WTC11 (cell line): Measurements from ENCODE around the gene PPARD.

ENCODE experiments used
- JUN ChIP-seq: sonication (generic); formaldehyde crosslinking; IDR thresholded peaks from 2 replicates; pipeline ENCODE4 v1.8.0; 2023; ENCODE audit warnings: mild to moderate bottlenecking, missing genetic modification reagents
- NR3C1 ChIP-seq: sonication (generic); formaldehyde crosslinking; conservative IDR thresholded peaks from 2 replicates; pipeline ENCODE4 v1.8.1; 2023; ENCODE audit warnings: low read depth, mild to moderate bottlenecking, missing genetic modification reagents
- OVOL2 ChIP-seq: fragments of 250-450 bp; sonication (Bioruptor Pico); IDR thresholded peaks from 2 replicates; pipeline ENCODE4 v1.9.0; 2021; ENCODE audit warnings: mild to moderate bottlenecking, borderline replicate concordance
- SP1 ChIP-seq: sonication (generic); formaldehyde crosslinking; conservative IDR thresholded peaks from 2 replicates; pipeline ENCODE4 v1.8.1; 2022; ENCODE audit warnings: missing genetic modification reagents
- TEAD4 ChIP-seq: sonication (generic); formaldehyde crosslinking; IDR thresholded peaks from 2 replicates; pipeline ENCODE4 v1.8.0; 2022; ENCODE audit warnings: mild to moderate bottlenecking, missing genetic modification reagents
- ZNF121 ChIP-seq: sonication (generic); formaldehyde crosslinking; IDR thresholded peaks from 2 replicates; pipeline ENCODE4 v1.8.0; 2023; ENCODE audit warnings: missing genetic modification reagents
- TF ChIP-seq, protein P1 (sequence below): fragments of 200-600 bp; IDR thresholded peaks from 2 replicates; pipeline ENCODE4 v1.8.0; 2022; ENCODE audit warnings: antibody characterized with exemption
- TF ChIP-seq, protein P2 (sequence below): fragments of 250-450 bp; sonication (Bioruptor Pico); IDR thresholded peaks from 2 replicates; pipeline ENCODE4 v1.9.0; 2021; ENCODE audit warnings: mild to moderate bottlenecking
- TF ChIP-seq, protein P3 (sequence below): sonication (generic); formaldehyde crosslinking; IDR thresholded peaks from 2 replicates; pipeline ENCODE4 v1.8.0; 2022; ENCODE audit warnings: mild to moderate bottlenecking, missing genetic modification reagents
- TF ChIP-seq, protein P4 (sequence below): sonication (generic); formaldehyde crosslinking; IDR thresholded peaks from 2 replicates; pipeline ENCODE4 v1.8.1; 2023; ENCODE audit warnings: mild to moderate bottlenecking, missing genetic modification reagents
- TF ChIP-seq, protein P5 (sequence below): sonication (generic); formaldehyde crosslinking; IDR thresholded peaks from 2 replicates; pipeline ENCODE4 v1.8.1; 2022; ENCODE audit warnings: low read depth, missing genetic modification reagents, borderline replicate concordance
- TF ChIP-seq, protein P6 (sequence below): fragments of 250-450 bp; sonication (Bioruptor Pico); IDR thresholded peaks from 2 replicates; pipeline ENCODE4 v2.1.2; 2022; ENCODE audit warnings: mild to moderate bottlenecking, moderate library complexity
- TF ChIP-seq, protein P7 (sequence below): sonication (generic); formaldehyde crosslinking; IDR thresholded peaks from 2 replicates; pipeline ENCODE4 v1.8.0; 2023; ENCODE audit warnings: missing genetic modification reagents

DNA sequence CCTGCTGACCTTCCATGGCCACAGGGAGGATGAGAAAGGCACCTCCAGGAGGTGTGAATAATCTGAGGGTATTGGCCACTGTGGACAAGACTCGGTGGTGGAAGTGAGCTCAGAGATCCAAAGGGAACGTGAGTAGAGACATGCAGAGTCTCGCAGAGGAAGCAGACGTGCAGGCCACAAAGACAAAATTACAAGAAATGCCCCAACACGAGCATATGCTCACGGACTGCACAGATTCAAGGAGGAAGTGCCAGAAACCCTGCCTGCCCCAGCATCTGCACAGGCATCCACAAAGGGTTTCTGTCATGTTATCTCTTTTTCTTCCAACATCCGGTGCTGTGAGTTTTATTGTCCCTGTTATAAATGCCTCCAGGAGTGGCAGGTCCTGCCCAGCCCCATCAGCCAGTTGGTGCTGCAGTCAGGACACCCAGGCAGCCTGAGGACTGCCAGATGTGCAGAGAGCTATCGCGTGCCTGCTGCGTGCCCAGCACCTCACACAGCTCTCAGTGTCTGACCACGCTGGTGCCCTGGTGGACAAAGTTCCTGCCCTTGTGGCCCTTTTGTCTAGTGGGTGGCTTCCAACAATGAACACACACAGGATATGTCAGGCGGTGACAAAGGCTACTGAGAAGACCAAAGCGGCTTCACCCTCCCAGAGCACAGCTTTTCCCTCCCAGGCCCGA, 75.8 kb downstream of the PPARD start:
- TF ChIP-seq, protein P1, sequence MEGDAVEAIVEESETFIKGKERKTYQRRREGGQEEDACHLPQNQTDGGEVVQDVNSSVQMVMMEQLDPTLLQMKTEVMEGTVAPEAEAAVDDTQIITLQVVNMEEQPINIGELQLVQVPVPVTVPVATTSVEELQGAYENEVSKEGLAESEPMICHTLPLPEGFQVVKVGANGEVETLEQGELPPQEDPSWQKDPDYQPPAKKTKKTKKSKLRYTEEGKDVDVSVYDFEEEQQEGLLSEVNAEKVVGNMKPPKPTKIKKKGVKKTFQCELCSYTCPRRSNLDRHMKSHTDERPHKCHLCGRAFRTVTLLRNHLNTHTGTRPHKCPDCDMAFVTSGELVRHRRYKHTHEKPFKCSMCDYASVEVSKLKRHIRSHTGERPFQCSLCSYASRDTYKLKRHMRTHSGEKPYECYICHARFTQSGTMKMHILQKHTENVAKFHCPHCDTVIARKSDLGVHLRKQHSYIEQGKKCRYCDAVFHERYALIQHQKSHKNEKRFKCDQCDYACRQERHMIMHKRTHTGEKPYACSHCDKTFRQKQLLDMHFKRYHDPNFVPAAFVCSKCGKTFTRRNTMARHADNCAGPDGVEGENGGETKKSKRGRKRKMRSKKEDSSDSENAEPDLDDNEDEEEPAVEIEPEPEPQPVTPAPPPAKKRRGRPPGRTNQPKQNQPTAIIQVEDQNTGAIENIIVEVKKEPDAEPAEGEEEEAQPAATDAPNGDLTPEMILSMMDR: no peak
- TF ChIP-seq TEAD4 (no peak), ZNF121 (CRISPR knock-in tag) (no peak), SP1 (CRISPR knock-in tag) (no peak), OVOL2 (no peak), JUN (no peak), NR3C1 (no peak)
- TF ChIP-seq, protein P2, sequence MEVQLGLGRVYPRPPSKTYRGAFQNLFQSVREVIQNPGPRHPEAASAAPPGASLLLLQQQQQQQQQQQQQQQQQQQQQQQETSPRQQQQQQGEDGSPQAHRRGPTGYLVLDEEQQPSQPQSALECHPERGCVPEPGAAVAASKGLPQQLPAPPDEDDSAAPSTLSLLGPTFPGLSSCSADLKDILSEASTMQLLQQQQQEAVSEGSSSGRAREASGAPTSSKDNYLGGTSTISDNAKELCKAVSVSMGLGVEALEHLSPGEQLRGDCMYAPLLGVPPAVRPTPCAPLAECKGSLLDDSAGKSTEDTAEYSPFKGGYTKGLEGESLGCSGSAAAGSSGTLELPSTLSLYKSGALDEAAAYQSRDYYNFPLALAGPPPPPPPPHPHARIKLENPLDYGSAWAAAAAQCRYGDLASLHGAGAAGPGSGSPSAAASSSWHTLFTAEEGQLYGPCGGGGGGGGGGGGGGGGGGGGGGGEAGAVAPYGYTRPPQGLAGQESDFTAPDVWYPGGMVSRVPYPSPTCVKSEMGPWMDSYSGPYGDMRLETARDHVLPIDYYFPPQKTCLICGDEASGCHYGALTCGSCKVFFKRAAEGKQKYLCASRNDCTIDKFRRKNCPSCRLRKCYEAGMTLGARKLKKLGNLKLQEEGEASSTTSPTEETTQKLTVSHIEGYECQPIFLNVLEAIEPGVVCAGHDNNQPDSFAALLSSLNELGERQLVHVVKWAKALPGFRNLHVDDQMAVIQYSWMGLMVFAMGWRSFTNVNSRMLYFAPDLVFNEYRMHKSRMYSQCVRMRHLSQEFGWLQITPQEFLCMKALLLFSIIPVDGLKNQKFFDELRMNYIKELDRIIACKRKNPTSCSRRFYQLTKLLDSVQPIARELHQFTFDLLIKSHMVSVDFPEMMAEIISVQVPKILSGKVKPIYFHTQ (CRISPR knock-in tag): no peak
- TF ChIP-seq, protein P3, sequence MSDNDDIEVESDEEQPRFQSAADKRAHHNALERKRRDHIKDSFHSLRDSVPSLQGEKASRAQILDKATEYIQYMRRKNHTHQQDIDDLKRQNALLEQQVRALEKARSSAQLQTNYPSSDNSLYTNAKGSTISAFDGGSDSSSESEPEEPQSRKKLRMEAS (CRISPR knock-in tag): no peak
- TF ChIP-seq, protein P4, sequence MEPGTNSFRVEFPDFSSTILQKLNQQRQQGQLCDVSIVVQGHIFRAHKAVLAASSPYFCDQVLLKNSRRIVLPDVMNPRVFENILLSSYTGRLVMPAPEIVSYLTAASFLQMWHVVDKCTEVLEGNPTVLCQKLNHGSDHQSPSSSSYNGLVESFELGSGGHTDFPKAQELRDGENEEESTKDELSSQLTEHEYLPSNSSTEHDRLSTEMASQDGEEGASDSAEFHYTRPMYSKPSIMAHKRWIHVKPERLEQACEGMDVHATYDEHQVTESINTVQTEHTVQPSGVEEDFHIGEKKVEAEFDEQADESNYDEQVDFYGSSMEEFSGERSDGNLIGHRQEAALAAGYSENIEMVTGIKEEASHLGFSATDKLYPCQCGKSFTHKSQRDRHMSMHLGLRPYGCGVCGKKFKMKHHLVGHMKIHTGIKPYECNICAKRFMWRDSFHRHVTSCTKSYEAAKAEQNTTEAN (CRISPR knock-in tag): no peak
- TF ChIP-seq, protein P5, sequence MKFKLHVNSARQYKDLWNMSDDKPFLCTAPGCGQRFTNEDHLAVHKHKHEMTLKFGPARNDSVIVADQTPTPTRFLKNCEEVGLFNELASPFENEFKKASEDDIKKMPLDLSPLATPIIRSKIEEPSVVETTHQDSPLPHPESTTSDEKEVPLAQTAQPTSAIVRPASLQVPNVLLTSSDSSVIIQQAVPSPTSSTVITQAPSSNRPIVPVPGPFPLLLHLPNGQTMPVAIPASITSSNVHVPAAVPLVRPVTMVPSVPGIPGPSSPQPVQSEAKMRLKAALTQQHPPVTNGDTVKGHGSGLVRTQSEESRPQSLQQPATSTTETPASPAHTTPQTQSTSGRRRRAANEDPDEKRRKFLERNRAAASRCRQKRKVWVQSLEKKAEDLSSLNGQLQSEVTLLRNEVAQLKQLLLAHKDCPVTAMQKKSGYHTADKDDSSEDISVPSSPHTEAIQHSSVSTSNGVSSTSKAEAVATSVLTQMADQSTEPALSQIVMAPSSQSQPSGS (CRISPR knock-in tag): no peak
- TF ChIP-seq, protein P6, sequence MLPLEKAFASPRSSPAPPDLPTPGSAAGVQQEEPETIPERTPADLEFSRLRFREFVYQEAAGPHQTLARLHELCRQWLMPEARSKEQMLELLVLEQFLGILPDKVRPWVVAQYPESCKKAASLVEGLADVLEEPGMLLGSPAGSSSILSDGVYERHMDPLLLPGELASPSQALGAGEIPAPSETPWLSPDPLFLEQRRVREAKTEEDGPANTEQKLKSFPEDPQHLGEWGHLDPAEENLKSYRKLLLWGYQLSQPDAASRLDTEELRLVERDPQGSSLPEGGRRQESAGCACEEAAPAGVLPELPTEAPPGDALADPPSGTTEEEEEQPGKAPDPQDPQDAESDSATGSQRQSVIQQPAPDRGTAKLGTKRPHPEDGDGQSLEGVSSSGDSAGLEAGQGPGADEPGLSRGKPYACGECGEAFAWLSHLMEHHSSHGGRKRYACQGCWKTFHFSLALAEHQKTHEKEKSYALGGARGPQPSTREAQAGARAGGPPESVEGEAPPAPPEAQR: no peak
- TF ChIP-seq, protein P7, sequence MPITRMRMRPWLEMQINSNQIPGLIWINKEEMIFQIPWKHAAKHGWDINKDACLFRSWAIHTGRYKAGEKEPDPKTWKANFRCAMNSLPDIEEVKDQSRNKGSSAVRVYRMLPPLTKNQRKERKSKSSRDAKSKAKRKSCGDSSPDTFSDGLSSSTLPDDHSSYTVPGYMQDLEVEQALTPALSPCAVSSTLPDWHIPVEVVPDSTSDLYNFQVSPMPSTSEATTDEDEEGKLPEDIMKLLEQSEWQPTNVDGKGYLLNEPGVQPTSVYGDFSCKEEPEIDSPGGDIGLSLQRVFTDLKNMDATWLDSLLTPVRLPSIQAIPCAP: no peak
